Measurements from ENCODE around the gene GRIK4. TPM values are rescaled to one million over a fixed set of nuclear protein-coding genes. Genes with fewer than 3 reads are reported as not detected.

Gene GRIK4
- total and polyA plus RNA-seq, 2 donors (not counting 3 experiments of a cell fraction or from before 2014, with no cell fraction given): 0.81 to 1.6 TPM

- FAIRE-seq (no peak), DNase-seq (ENCODE audit: low read depth, low spot score) (no peak)
- no peaks in the 10 kb centered on the region for H3K9me1 ChIP-seq (replicated peaks; ENCODE audit: control insufficient read depth, extremely low read depth, insufficient read depth, low read length)
- no peak overlapping the region for H3K9ac ChIP-seq (replicated peaks; ENCODE audit: extremely low read depth, insufficient read depth, low read length)
- H3K4me3 ChIP-seq (replicated peaks in 1 of 3; ENCODE audit: insufficient read depth in 1 of 3, low read depth in 1 of 3, low read length in 3 of 3): no peak overlapping the region
- no peaks in the 10 kb centered on the region for H3K27me3 ChIP-seq (ENCODE audit: control insufficient read depth in 2 of 2, insufficient read depth in 2 of 2, low read length in 2 of 2)
- intact Hi-C loops (cut with micrococcal nuclease): no loop called here
- no TSS peak for BruUV-seq (replicated peaks)
- no peak for TF ChIP-seq POLR2AphosphoS5 (IDR thresholded peaks at IDR 0.05; ENCODE audit: insufficient read depth, low read depth, low read length)
- TF ChIP-seq POLR2A (IDR thresholded peaks at IDR 0.05; ENCODE audit: low read depth, low read length): no peak
- no peak for TF ChIP-seq MYC (IDR thresholded peaks at IDR 0.05; ENCODE audit: low read depth, low read length)
- no peak for TF ChIP-seq FOS (IDR thresholded peaks at IDR 0.05; ENCODE audit: borderline replicate concordance, insufficient read depth, low read length)
- no peak overlapping the region for H3K27ac ChIP-seq (ENCODE audit: insufficient read depth, low read depth, low read length)
- H3K79me2 ChIP-seq (ENCODE audit: control insufficient read depth, insufficient read depth, low read length): no peaks in the 10 kb centered on the region
- H3K9me3 ChIP-seq (replicated peaks; ENCODE audit: control insufficient read depth, insufficient read depth, low read length): no peaks in the 10 kb centered on the region
- peaks cover 3% of the 10 kb centered on the region for H3K4me1 ChIP-seq (ENCODE audit: control insufficient read depth, extremely low read depth, insufficient read depth, low read length)
- no peak overlapping the region for H2AFZ ChIP-seq (ENCODE audit: low read depth, low read length)
- dilution Hi-C loops (cut with MboI; ENCODE audit: extremely low pct_ligation_motif_present, low sequenced_read_pairs): no loop called here
- H3K36me3 ChIP-seq (ENCODE audit: control insufficient read depth in 2 of 2, extremely low read depth in 1 of 2, insufficient read depth in 2 of 2, low read length in 2 of 2): no peaks in the 10 kb centered on the region
- no peaks in the 10 kb centered on the region for H4K20me1 ChIP-seq (replicated peaks; ENCODE audit: control insufficient read depth, extremely low read depth, insufficient read depth, low read length)
- POLR2A ChIA-PET: no interaction called here
- H3K4me2 ChIP-seq (ENCODE audit: insufficient read depth, low read length): no peak overlapping the region
- CTCF ChIA-PET: no interaction called here
These were observed 307.5 kb downstream of the GRIK4 start for GRCh38 chr11:120819003-120819402.

- no peak for FAIRE-seq
These were observed 308.2 kb downstream of the GRIK4 start for GRCh38 chr11:120819437-120820365.

More at GRCh38 chr11:120819437-120820365, 308.2 kb downstream of the GRIK4 start:
- no peaks in the 10 kb centered on the region for H3K27me3 ChIP-seq (ENCODE audit: control insufficient read depth in 2 of 2, insufficient read depth in 2 of 2, low read length in 2 of 2)
- BruUV-seq (replicated peaks): no TSS peak
- ChIA-PET POLR2A (no interaction called here), CTCF (interaction anchor here (0.9 kb wide), 1 partner anchor 40 kb away, joined by 3 read pairs; no protein-coding TSS in a partner anchor)
- no peak overlapping the region for H3K9ac ChIP-seq (replicated peaks; ENCODE audit: extremely low read depth, insufficient read depth, low read length)
- intact Hi-C loops (cut with micrococcal nuclease): no loop called here
- no peaks in the 10 kb centered on the region for H3K9me3 ChIP-seq (replicated peaks; ENCODE audit: control insufficient read depth, insufficient read depth, low read length)
- no peak for DNase-seq (ENCODE audit: low read depth, low spot score)
- peaks cover 1% of the 10 kb centered on the region for H3K4me1 ChIP-seq (ENCODE audit: control insufficient read depth, extremely low read depth, insufficient read depth, low read length)
- dilution Hi-C loops (cut with MboI; ENCODE audit: extremely low pct_ligation_motif_present, low sequenced_read_pairs): no loop called here
- H2AFZ ChIP-seq (ENCODE audit: low read depth, low read length): no peak overlapping the region
- H3K27ac ChIP-seq (ENCODE audit: insufficient read depth, low read depth, low read length): no peak overlapping the region
- TF ChIP-seq MYC (IDR thresholded peaks at IDR 0.05; ENCODE audit: low read depth, low read length) (no peak), POLR2AphosphoS5 (IDR thresholded peaks at IDR 0.05; ENCODE audit: insufficient read depth, low read depth, low read length) (no peak), JUN (IDR thresholded peaks at IDR 0.05; ENCODE audit: borderline replicate concordance, insufficient read depth, insufficient read length, low read depth) (no peak), FOS (IDR thresholded peaks at IDR 0.05; ENCODE audit: borderline replicate concordance, insufficient read depth, low read length) (no peak), GATA2 (IDR thresholded peaks at IDR 0.05; ENCODE audit: insufficient read depth, insufficient read length, low read depth, low read length) (no peak), MAX (IDR thresholded peaks at IDR 0.05; ENCODE audit: insufficient read depth, insufficient read length) (no peak), EZH2 (IDR thresholded peaks at IDR 0.05; ENCODE audit: borderline replicate concordance, low read depth, low read length, severe bottlenecking) (no peak)
- no peaks in the 10 kb centered on the region for H3K9me1 ChIP-seq (replicated peaks; ENCODE audit: control insufficient read depth, extremely low read depth, insufficient read depth, low read length)
- no peaks in the 10 kb centered on the region for H4K20me1 ChIP-seq (replicated peaks; ENCODE audit: control insufficient read depth, extremely low read depth, insufficient read depth, low read length)
- no peaks in the 10 kb centered on the region for H3K79me2 ChIP-seq (ENCODE audit: control insufficient read depth, insufficient read depth, low read length)
- H3K4me2 ChIP-seq (ENCODE audit: insufficient read depth, low read length): no peak overlapping the region
- H3K4me3 ChIP-seq (replicated peaks in 1 of 3; ENCODE audit: insufficient read depth in 1 of 3, low read depth in 1 of 3, low read length in 3 of 3): no peak overlapping the region
- no peaks in the 10 kb centered on the region for H3K36me3 ChIP-seq (ENCODE audit: control insufficient read depth in 2 of 2, extremely low read depth in 1 of 2, insufficient read depth in 2 of 2, low read length in 2 of 2)
